DND-41 (cell line): Measurements from ENCODE around the gene RRP8.

ENCODE experiments used
- EZH2 ChIP-seq: IDR thresholded peaks from 3 replicates; pipeline ENCODE4 v1.6.1; 2012; ENCODE audit warnings: borderline replicate concordance, low read depth, mild to moderate bottlenecking, moderate library complexity, low read length, inconsistent platforms; ENCODE audit not compliant: severe bottlenecking
- TF ChIP-seq, protein P1 (sequence below): IDR thresholded peaks from 2 replicates; pipeline ENCODE4 v1.5.1; 2012; ENCODE audit warnings: borderline replicate concordance, low read length, moderate library complexity, mild to moderate bottlenecking; ENCODE audit not compliant: poor library complexity, severe bottlenecking; ENCODE audit errors: extremely low read depth

DNA sequence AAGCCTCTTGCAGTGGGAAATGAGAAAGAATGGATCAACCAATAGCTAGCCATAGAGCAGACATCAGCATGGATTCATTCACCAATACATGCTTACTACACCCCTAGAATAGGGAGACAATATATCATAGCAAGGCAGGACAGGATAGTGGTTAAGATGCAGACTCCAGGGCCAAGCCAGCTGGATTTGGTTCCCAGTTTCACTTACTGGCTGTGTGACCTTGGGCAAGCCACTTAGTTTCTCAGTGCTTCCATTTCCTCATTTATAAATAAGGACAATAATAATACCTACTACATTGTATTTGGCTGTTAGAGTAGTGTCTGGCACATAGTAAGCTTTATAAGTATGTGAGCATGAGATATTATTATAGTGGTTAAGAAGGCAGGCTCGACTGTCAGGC lies 45.1 kb upstream of the RRP8 start:
- TF ChIP-seq, protein P1, sequence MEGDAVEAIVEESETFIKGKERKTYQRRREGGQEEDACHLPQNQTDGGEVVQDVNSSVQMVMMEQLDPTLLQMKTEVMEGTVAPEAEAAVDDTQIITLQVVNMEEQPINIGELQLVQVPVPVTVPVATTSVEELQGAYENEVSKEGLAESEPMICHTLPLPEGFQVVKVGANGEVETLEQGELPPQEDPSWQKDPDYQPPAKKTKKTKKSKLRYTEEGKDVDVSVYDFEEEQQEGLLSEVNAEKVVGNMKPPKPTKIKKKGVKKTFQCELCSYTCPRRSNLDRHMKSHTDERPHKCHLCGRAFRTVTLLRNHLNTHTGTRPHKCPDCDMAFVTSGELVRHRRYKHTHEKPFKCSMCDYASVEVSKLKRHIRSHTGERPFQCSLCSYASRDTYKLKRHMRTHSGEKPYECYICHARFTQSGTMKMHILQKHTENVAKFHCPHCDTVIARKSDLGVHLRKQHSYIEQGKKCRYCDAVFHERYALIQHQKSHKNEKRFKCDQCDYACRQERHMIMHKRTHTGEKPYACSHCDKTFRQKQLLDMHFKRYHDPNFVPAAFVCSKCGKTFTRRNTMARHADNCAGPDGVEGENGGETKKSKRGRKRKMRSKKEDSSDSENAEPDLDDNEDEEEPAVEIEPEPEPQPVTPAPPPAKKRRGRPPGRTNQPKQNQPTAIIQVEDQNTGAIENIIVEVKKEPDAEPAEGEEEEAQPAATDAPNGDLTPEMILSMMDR = no peak
- no peak for TF ChIP-seq EZH2
